Measurements from ENCODE around the gene FOXC1.

DNA sequence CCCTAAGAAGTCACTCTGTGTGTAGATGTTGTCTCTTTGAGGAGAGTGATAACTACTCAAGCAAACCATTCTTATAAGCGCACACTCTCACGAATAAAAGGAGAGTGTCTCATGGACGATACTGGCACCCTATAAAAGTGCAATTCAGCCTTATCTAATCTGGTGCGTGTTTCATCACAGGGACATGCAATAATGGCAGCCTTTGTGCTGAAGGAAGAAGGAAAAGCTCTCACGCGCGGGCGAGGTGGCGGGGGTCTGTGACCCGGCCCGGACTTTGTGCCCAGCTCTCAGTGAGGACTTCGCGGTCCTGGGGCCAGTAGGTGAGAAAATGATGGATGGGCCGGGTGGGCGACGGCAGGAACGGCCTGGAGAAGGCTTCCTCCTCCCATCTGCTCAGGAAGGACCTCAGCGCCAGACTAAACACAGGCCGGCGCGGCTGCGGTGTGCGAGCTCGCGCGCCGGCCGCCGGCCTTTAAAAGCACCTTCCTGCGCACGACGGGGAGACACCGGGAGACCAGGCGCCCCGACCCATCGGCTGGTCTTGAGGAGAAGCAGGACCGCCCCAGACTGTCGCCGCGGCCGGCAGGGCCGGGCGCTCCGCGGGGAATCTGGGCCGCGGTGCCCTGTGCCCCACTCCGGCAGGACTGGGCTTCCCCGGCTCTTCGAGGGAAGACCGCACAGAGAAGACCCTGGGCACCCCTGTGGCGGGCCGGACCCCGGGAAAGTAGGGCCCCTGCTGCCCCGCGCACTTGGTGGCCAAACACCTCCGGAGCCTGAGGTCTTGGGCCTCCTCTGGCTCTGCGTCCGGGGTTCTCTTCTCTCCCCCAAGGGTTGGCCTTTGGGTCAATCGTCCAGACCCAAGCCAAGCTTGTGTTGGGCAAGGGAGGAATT lies 8.3 kb upstream of the FOXC1 start:
- TF ChIP-seq EZH2phosphoT487 (IDR thresholded peaks at IDR 0.05; ENCODE audit: insufficient read depth, low read depth) (no peak), EZH2 (IDR thresholded peaks at IDR 0.05; ENCODE audit: insufficient read depth, poor library complexity, severe bottlenecking) (no peak)
